NB4 (cell line): ENCODE measurements around the gene PCNX3.
A peak's percentile ranks its signal among the peaks of the same experiment; 100 is the strongest.

ENCODE experiments used
- DNase-seq: peaks from one replicate; pipeline ENCODE4 v3.0.0; 2010; ENCODE audit warnings: low read depth
- H3K4me3 ChIP-seq: one replicate; pipeline ENCODE4 v1.5.1; 2011; ENCODE audit warnings: mild to moderate bottlenecking, low read depth, low read length, moderate library complexity
- CTCF ChIP-seq: IDR thresholded peaks from one replicate; pipeline ENCODE4 v1.5.1; 2012; ENCODE audit warnings: low read depth, low read length
- MAX ChIP-seq: IDR thresholded peaks from 2 replicates; pipeline ENCODE4 v1.6.1; 2011; ENCODE audit warnings: low read depth, low read length
- MYC ChIP-seq: IDR thresholded peaks from 2 replicates; pipeline ENCODE4 v1.6.1; 2011; ENCODE audit warnings: low read depth, low read length
- POLR2A ChIP-seq: IDR thresholded peaks from 2 replicates; pipeline ENCODE4 v1.6.1; 2011; ENCODE audit warnings: mild to moderate bottlenecking; ENCODE audit not compliant: insufficient read length; ENCODE audit errors: extremely low read depth

The PCNX3 gene

GRCh38 chr11:65616575-65617001, 1.0 kb downstream of the PCNX3 start:
- TF ChIP-seq MAX (no peak), MYC (no peak), CTCF (no peak), POLR2A (no peak)
- peak overlapping the region; percentile 89 for H3K4me3 ChIP-seq
- no peak for DNase-seq

GRCh38 chr11:65617136-65617850, 1.7 kb downstream of the PCNX3 start:
- peak overlapping the region; percentile 89 for H3K4me3 ChIP-seq
- no peak for DNase-seq
- TF ChIP-seq MYC: no peak
- no peak for TF ChIP-seq CTCF
- no peak for TF ChIP-seq POLR2A
- TF ChIP-seq MAX: no peak

GRCh38 chr11:65617990-65618751, 2.6 kb downstream of the PCNX3 start:
- no peak overlapping the region for H3K4me3 ChIP-seq
- TF ChIP-seq CTCF (no peak), POLR2A (no peak), MYC (no peak), MAX (no peak)
- no peak for DNase-seq

GRCh38 chr11:65618763-65619162, 3.2 kb downstream of the PCNX3 start:
- no peak overlapping the region for H3K4me3 ChIP-seq
- TF ChIP-seq MYC (no peak), CTCF (no peak), POLR2A (no peak), MAX (no peak)
- DNase-seq: no peak

GRCh38 chr11:65619281-65619928, 3.8 kb downstream of the PCNX3 start:
- TF ChIP-seq MAX (no peak), POLR2A (no peak), MYC (no peak), CTCF (no peak)
- no peak overlapping the region for H3K4me3 ChIP-seq
- no peak for DNase-seq
